H1 (cell line): ENCODE results near the gene MAP10. TPM values are rescaled to one million over a fixed set of nuclear protein-coding genes. Genes with fewer than 3 reads are reported as not detected.

Source experiments
- CTCF ChIA-PET: fragments of 300-600 bp; sonication (Branson Sonifier 250); formaldehyde crosslinking; loops from one replicate; lab custom pipeline; 2021; ENCODE audit not compliant: partially characterized antibody; lab: Charles Lee
- POLR2A ChIA-PET: fragments of 300-600 bp; sonication (Branson Sonifier 250); formaldehyde crosslinking; loops from one replicate; lab custom pipeline; 2021; ENCODE audit warnings: inconsistent platforms; ENCODE audit not compliant: partially characterized antibody; lab: Charles Lee
- DNase-seq, 2 experiments: peaks; one replicate each; pipeline versions ENCODE4 v3.0.0 to v3.0.0-alpha.2; 2010 to 2022; ENCODE audit warnings: low spot score in 2 of 2, low read depth in 1 of 2, mixed read lengths in 1 of 2
- FAIRE-seq: peaks from 2 replicates; lab custom pipeline; 2011; peaks lifted over from hg19 to GRCh38; lab: Jason Lieb, UNC
- H2AFZ ChIP-seq: 2 replicates; pipeline ENCODE4 v1.8.1; 2012; ENCODE audit warnings: low read length, inconsistent platforms
- H2AK5ac ChIP-seq: 2 replicates; pipeline ENCODE4 v1.6.1; 2013; ENCODE audit warnings: low read depth, low read length
- H2BK120ac ChIP-seq: replicated peaks from 2 replicates; pipeline ENCODE3; 2013; ENCODE audit warnings: low read depth, low read length, inconsistent platforms
- H2BK12ac ChIP-seq: 2 replicates; pipeline ENCODE4 v1.6.1; 2013; ENCODE audit warnings: low read depth, low read length
- H2BK15ac ChIP-seq: 2 replicates; pipeline ENCODE4 v1.6.1; 2013; ENCODE audit warnings: low read length
- H2BK20ac ChIP-seq: 2 replicates; pipeline ENCODE4 v1.6.1; 2013; ENCODE audit warnings: low read length
- H2BK5ac ChIP-seq: 2 replicates; pipeline ENCODE4 v1.6.1; 2013; ENCODE audit warnings: low read depth, low read length
- H3K14ac ChIP-seq: 2 replicates; pipeline ENCODE4 v1.6.1; 2013; ENCODE audit warnings: inconsistent platforms; ENCODE audit not compliant: insufficient read length
- H3K18ac ChIP-seq: 2 replicates; pipeline ENCODE4 v1.6.1; 2013; ENCODE audit warnings: low read length; ENCODE audit errors: extremely low read depth
- H3K23ac ChIP-seq: 2 replicates; pipeline ENCODE4 v1.6.1; 2013; ENCODE audit warnings: inconsistent platforms; ENCODE audit not compliant: insufficient read length
- H3K23me2 ChIP-seq: 2 replicates; pipeline ENCODE4 v1.6.1; 2013; ENCODE audit warnings: low read depth, low read length
- H3K27ac ChIP-seq: 2 replicates; pipeline ENCODE4 v1.6.1; 2011; ENCODE audit warnings: low read depth, low read length, inconsistent platforms
- H3K27me3 ChIP-seq, 4 experiments: replicated peaks in 1 of 4; 1 replicate in 1 of 4; 2 replicates in 3 of 4; pipeline versions ENCODE4 v1.6.1 to v1.8.1; 2011 to 2013; ENCODE audit warnings: low read length in 3 of 4, mild to moderate bottlenecking in 3 of 4, inconsistent platforms in 2 of 4, mixed read lengths in 2 of 4, moderate library complexity in 1 of 4; ENCODE audit not compliant: control insufficient read depth in 3 of 4, insufficient read depth in 3 of 4; ENCODE audit errors: extremely low read depth in 1 of 4
- H3K36me3 ChIP-seq, 4 experiments: 2 replicates each; pipeline versions ENCODE4 v1.6.1 to v1.8.1; 2011 to 2013; ENCODE audit warnings: mild to moderate bottlenecking in 4 of 4, low read length in 3 of 4, moderate library complexity in 2 of 4, control low read depth in 1 of 4, inconsistent platforms in 1 of 4; ENCODE audit not compliant: insufficient read depth in 4 of 4, control insufficient read depth in 2 of 4
- H3K4ac ChIP-seq: replicated peaks from 2 replicates; pipeline ENCODE3; 2013; ENCODE audit warnings: low read length, low read depth, mixed read lengths, inconsistent platforms; ENCODE audit not compliant: insufficient read length
- H3K4me1 ChIP-seq, 4 experiments: replicated peaks in 1 of 4; 1 replicate in 1 of 4; 2 replicates in 3 of 4; pipeline versions ENCODE4 v1.6.1 to v1.8.1; 2011 to 2013; ENCODE audit warnings: low read length in 3 of 4, inconsistent platforms in 2 of 4, mixed read lengths in 1 of 4; ENCODE audit not compliant: insufficient read depth in 4 of 4, control insufficient read depth in 3 of 4
- H3K4me2 ChIP-seq, 2 experiments: 2 replicates each; pipeline versions ENCODE4 v1.6.1 to v1.8.1; 2011 to 2013; ENCODE audit warnings: low read depth in 2 of 2, low read length in 2 of 2, control low read depth in 1 of 2, inconsistent platforms in 1 of 2, mild to moderate bottlenecking in 1 of 2; ENCODE audit not compliant: insufficient read depth in 1 of 2
- H3K4me3 ChIP-seq, 4 experiments: fragments of 200-600, 300-600 bp in 1 of 4; sonication (generic), shearing (Covaris generic), sonication (Bioruptor Twin) in 1 of 4; 2 replicates each; pipeline versions ENCODE4 v1.5.1 to v1.8.1; 2011 to 2016; ENCODE audit warnings: low read length in 4 of 4, low read depth in 3 of 4, control low read depth in 2 of 4, inconsistent platforms in 2 of 4, mild to moderate bottlenecking in 2 of 4, mixed read lengths in 1 of 4, moderate library complexity in 1 of 4; ENCODE audit not compliant: insufficient read depth in 2 of 4; ENCODE audit errors: extremely low read depth in 1 of 4
- H3K56ac ChIP-seq: replicated peaks from 2 replicates; pipeline ENCODE3; 2013; ENCODE audit warnings: low read depth, mild to moderate bottlenecking, mixed read lengths, low read length, inconsistent platforms; ENCODE audit not compliant: insufficient read length
- H3K79me1 ChIP-seq: 2 replicates; pipeline ENCODE4 v1.6.1; 2013; ENCODE audit warnings: low read depth, low read length, control low read depth
- H3K79me2 ChIP-seq, 2 experiments: 2 replicates each; pipeline versions ENCODE4 v1.6.1 to v1.8.1; 2012 to 2013; ENCODE audit warnings: low read length in 2 of 2, mild to moderate bottlenecking in 2 of 2, inconsistent platforms in 1 of 2; ENCODE audit not compliant: insufficient read depth in 2 of 2, control insufficient read depth in 1 of 2
- H3K9ac ChIP-seq, 4 experiments: replicated peaks in 1 of 4; 1 replicate in 1 of 4; 2 replicates in 3 of 4; pipeline versions ENCODE4 v1.6.1 to v1.8.1; 2011 to 2013; ENCODE audit warnings: low read depth in 3 of 4, low read length in 3 of 4, control low read depth in 2 of 4, mild to moderate bottlenecking in 2 of 4, moderate library complexity in 2 of 4, inconsistent platforms in 1 of 4; ENCODE audit errors: extremely low read depth in 1 of 4
- H3K9me3 ChIP-seq, 2 experiments: 2 replicates each; pipeline versions ENCODE4 v1.6.1 to v1.8.1; 2012 to 2013; ENCODE audit warnings: mild to moderate bottlenecking in 2 of 2, moderate library complexity in 2 of 2, control low read depth in 1 of 2, inconsistent platforms in 1 of 2, low read depth in 1 of 2, low read length in 1 of 2, mixed read lengths in 1 of 2; ENCODE audit not compliant: insufficient read depth in 2 of 2
- H4K20me1 ChIP-seq, 2 experiments: replicated peaks in 1 of 2; 2 replicates each; pipeline versions ENCODE3 to v1.8.1; 2011 to 2013; ENCODE audit warnings: inconsistent platforms in 2 of 2, low read length in 2 of 2, mild to moderate bottlenecking in 1 of 2; ENCODE audit not compliant: insufficient read depth in 2 of 2, control insufficient read depth in 1 of 2
- H4K5ac ChIP-seq: 2 replicates; pipeline ENCODE4 v1.6.1; 2013; ENCODE audit warnings: low read length, low read depth, mixed read lengths, inconsistent platforms; ENCODE audit not compliant: insufficient read length
- H4K8ac ChIP-seq: 2 replicates; pipeline ENCODE4 v1.8.0; 2013; ENCODE audit warnings: mild to moderate bottlenecking, moderate library complexity, low read length, inconsistent platforms; ENCODE audit not compliant: insufficient read depth; ENCODE audit errors: extremely low read depth
- H4K91ac ChIP-seq: replicated peaks from 2 replicates; pipeline ENCODE3; 2013; ENCODE audit warnings: low read length, mixed read lengths, inconsistent platforms; ENCODE audit not compliant: insufficient read length
- BRCA1 ChIP-seq: IDR thresholded peaks from 2 replicates; pipeline ENCODE4 v1.6.1; 2012; ENCODE audit warnings: low read depth, low read length, improper control_type of control experiment
- CHD1 ChIP-seq: IDR thresholded peaks from 2 replicates; pipeline ENCODE4 v1.6.1; 2012; ENCODE audit warnings: low read depth, low read length, improper control_type of control experiment
- GABPA ChIP-seq: IDR thresholded peaks from 2 replicates; pipeline ENCODE4 v1.6.1; 2011; ENCODE audit warnings: mild to moderate bottlenecking, low read length, moderate library complexity, borderline replicate concordance; ENCODE audit not compliant: insufficient read depth
- KDM1A ChIP-seq: fragments of 200-600, 300-600 bp; sonication (generic); IDR thresholded peaks from 2 replicates; pipeline ENCODE4 v1.7.1; 2016; ENCODE audit warnings: mild to moderate bottlenecking, low read length, borderline replicate concordance
- KDM4A ChIP-seq: IDR thresholded peaks from one replicate; pipeline ENCODE4 v1.7.1; 2012; ENCODE audit warnings: low read depth, mild to moderate bottlenecking, moderate library complexity, low read length, inconsistent platforms; ENCODE audit not compliant: severe bottlenecking
- POLR2AphosphoS5 ChIP-seq: IDR thresholded peaks from 2 replicates; pipeline ENCODE4 v1.6.1; 2011; ENCODE audit warnings: low read depth, low read length
- RXRA ChIP-seq: IDR thresholded peaks from 2 replicates; pipeline ENCODE4 v1.6.1; 2011; ENCODE audit warnings: low read depth, mild to moderate bottlenecking, low read length, moderate library complexity; ENCODE audit not compliant: insufficient read depth
- SIN3A ChIP-seq, 2 experiments: IDR thresholded peaks in 1 of 2; conservative IDR thresholded peaks in 1 of 2; 2 replicates each; pipeline ENCODE4 v1.6.1; 2011 to 2012; ENCODE audit warnings: low read length in 2 of 2, improper control_type of control experiment in 1 of 2, low read depth in 1 of 2, mild to moderate bottlenecking in 1 of 2
- SIX5 ChIP-seq: IDR thresholded peaks from 2 replicates; pipeline ENCODE4 v1.6.1; 2011; ENCODE audit warnings: mild to moderate bottlenecking, low read depth, low read length
- WGBS, 2 experiments: shearing (Covaris generic) in 1 of 2; methylation state at CpG; one replicate each; pipeline versions ENCODE4 v1.1.6 to v1.1.7; 2013 to 2015; ENCODE audit warnings: low lambda C conversion rate in 2 of 2, mixed read lengths in 2 of 2, inconsistent platforms in 1 of 2, low coverage in 1 of 2, missing lambda C conversion rate in 1 of 2; ENCODE audit not compliant: insufficient replicate concordance in 2 of 2, insufficient coverage in 1 of 2, insufficient read length in 1 of 2; ENCODE audit errors: extremely low coverage in 1 of 2, missing lambda C conversion rate in 1 of 2; 5-methylcytosine and 5-hydroxymethylcytosine counted together
- polyA plus RNA-seq, 7 experiments: library from polyadenylated mRNA; depleted of rRNA in 3 of 7; stranded (reverse) in 5 of 7; unstranded in 2 of 7; fragments of >200 nt in 5 of 7; fragments of 200-250 nt in 2 of 7; gene quantifications; 1 replicate in 5 of 7; 2 replicates in 1 of 7; 4 replicates in 1 of 7; pipeline versions ENCODE4 v1.2.1 to v1.2.3, GENCODE V29; 2011 to 2013; ENCODE audit warnings: missing spikeins in 2 of 7, mixed read lengths in 2 of 7
- total RNA-seq: library from RNA; stranded (reverse); fragmentation: NEBNext Ultra II Directional; extraction: Animal tissue kit (Norgen Biotek cat#: 25700); gene quantifications from 2 replicates; pipeline ENCODE4 v1.2.1, GENCODE V29; 2021
- TF ChIP-seq, protein P1 (sequence below): IDR thresholded peaks from 2 replicates; pipeline ENCODE4 v1.6.1; 2012; ENCODE audit warnings: inconsistent platforms

Gene MAP10
- total and polyA plus RNA-seq, 2 of the 8 experiments (the other 6 are each of a cell fraction or from before 2014, with no cell fraction given), result 1.5 to 3.5 TPM

DNA sequence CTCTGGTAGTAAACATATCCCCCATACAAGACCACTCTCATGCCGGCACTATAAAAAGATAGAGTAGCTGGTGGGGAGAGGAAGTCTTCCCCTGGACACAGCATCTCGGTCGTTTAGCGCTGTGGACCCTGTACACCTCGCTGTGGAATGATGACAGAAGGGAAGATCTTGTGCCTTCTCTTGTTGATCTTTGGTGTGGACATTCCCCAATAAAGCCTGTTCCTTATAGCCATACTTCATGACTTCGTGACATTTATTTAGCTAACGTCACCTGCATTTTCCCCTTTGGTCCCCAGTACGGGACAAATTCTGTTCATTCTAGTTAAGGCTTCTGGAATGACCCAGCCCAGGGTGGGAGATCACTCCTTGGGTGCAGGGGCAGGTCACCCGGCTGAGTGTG, 24.9 kb upstream of the MAP10 start:
- Histone ChIP-seq H3K4ac (no peak overlapping the region), H3K36me3 (no peaks in the 10 kb centered on the region), H2AFZ (no peak overlapping the region), H3K4me2 (no peak overlapping the region), H2BK15ac (no peak overlapping the region), H3K79me2 (no peaks in the 10 kb centered on the region), H4K5ac (no peak overlapping the region), H3K14ac (no peak overlapping the region), H3K27me3 (no peaks in the 10 kb centered on the region), H3K4me3 (no peak overlapping the region), H2BK5ac (no peak overlapping the region), H3K79me1 (no peaks in the 10 kb centered on the region), H2BK120ac (no peak overlapping the region), H4K20me1 (no peaks in the 10 kb centered on the region), H3K23ac (no peak overlapping the region), H3K18ac (no peak overlapping the region), H3K23me2 (no peaks in the 10 kb centered on the region; the same call in 1 of the 2 replicates), H4K91ac (no peak overlapping the region), H2BK20ac (no peak overlapping the region), H4K8ac (no peak overlapping the region), H3K27ac (no peak overlapping the region), H2BK12ac (no peak overlapping the region), H3K4me1 (no peaks in the 10 kb centered on the region), H3K9me3 (no peaks in the 10 kb centered on the region), H3K9ac (no peak overlapping the region), H3K56ac (no peak overlapping the region), H2AK5ac (no peak overlapping the region)
- DNase-seq, result no peak
- FAIRE-seq, result no peak
- ChIA-PET CTCF (interaction anchor here (0.5 to 1.0 kb wide), 3 partner anchors 8 to 153 kb away, joined by 3 read pairs; no protein-coding TSS in a partner anchor), POLR2A (no interaction called here)
- no peak for TF ChIP-seq KDM1A
- TF ChIP-seq, protein P1, sequence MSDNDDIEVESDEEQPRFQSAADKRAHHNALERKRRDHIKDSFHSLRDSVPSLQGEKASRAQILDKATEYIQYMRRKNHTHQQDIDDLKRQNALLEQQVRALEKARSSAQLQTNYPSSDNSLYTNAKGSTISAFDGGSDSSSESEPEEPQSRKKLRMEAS, result no peak
- TF ChIP-seq BRCA1, result no peak
- TF ChIP-seq RXRA, result no peak
- no peak for TF ChIP-seq GABPA
- TF ChIP-seq SIX5, result no peak
- TF ChIP-seq CHD1, result no peak
- TF ChIP-seq SIN3A (conservative IDR thresholded peaks at IDR 0.05 in 1 of 2, IDR thresholded peaks at IDR 0.05 in 1 of 2; ENCODE audit: low read depth in 1 of 2, low read length in 2 of 2), result no peak
- TF ChIP-seq KDM4A, result no peak
- TF ChIP-seq POLR2AphosphoS5, result no peak
- WGBS, 2 experiments, result 87% methylated on average over 9 of the region's 9 CpGs; no CpG with 5 or more reads in 1 of the 2 experiments
